GM03348 (cell line): ENCODE data around the gene TTC9B.
"Not testable (repeated sequence)": the region's sequence is repeated elsewhere in the genome, so short reads cannot be mapped to it uniquely, and the experiment has no call there.

Experiments used
- DNase-seq: peaks from one replicate; pipeline ENCODE4 v3.0.0; 2012; ENCODE audit warnings: low spot score

Gene TTC9B

GRCh38 chr19:40214936-40215335 is 3.2 kb downstream of the TTC9B start:
- DNase-seq: no peak

- DNase-seq: no peak
Measured at GRCh38 chr19:40213882-40214570, 4.2 kb downstream of the TTC9B start.

- no peak for DNase-seq
Measured at GRCh38 chr19:40213251-40213829, 4.8 kb downstream of the TTC9B start.

- DNase-seq: no peak
Measured at GRCh38 chr19:40210889-40211288, 7.3 kb downstream of the TTC9B start.

- DNase-seq: no peak
Measured at GRCh38 chr19:40208602-40209001, 9.6 kb downstream of the TTC9B start.

GRCh38 chr19:40205760-40206159 is 12.4 kb downstream of the TTC9B start:
- no peak for DNase-seq

- no peak for DNase-seq
Measured at GRCh38 chr19:40204381-40204780, 13.8 kb downstream of the TTC9B start.

DNA sequence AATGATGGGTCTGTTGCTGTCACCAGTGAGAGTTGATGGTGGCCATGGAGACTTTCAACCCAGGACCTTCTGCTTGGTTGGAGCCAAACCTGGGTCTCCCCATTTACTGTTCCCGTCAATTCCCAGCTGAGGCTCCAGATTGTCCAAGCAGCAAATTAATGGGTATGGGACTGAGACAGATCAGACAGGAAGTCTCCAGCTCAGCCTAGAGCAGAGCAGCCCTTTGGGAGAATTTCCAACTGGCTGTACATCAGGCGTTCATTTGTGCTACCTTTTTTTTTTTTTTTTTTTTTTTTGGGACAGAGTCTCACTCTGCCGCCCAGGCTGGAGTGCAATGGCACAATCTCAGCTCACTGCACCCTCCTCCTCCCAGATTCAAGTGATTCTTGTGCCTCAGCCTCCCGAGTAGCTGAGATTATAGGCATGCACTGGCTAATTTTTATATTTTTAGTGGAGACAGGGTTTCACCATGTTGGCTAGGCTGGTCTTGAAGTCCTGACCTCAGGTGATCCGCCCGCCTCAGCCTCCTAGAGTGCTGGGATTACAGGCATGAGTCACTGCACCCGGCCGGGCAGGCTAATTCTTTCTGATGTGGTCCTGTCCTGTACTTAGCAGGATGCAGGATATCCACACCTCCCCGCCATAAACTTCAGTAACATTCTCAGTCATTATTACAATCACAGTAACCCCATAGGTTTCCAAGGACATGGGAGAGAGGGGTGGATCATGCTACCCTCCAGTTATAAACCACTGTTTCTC is 17.7 kb downstream of the TTC9B start:
- DNase-seq: no peak

DNA sequence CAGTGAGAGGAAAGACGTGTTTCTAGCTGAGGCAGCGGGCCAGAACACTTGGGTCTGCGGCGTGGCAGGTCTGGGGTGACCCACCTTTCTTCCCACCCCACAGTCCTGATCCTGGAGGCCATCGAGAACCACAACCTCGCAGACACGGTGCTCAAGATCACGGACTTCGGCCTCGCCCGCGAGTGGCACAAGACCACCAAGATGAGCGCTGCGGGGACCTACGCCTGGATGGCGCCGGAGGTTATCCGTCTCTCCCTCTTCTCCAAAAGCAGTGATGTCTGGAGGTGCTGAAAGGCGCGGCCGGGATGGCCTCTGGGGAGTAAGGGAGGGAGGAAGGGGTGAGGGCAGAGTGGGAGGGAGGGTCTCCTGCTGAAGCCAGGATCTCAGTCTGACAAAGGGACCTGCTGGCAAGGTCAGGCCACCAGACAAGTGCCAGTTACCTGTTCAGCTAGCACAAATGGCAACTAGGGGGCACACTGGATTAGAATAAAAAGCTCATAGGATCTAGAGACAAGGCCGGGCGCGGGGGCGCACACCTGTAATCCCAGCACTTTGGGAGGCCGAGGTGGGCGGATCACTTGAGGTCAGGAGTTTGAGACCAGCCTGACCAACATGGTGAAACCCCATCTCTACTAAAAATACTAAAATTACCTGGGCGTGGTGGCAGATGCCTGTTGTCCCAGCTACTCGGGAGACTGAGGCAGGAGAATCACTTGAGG is 19.8 kb downstream of the TTC9B start:
- DNase-seq: no peak

DNA sequence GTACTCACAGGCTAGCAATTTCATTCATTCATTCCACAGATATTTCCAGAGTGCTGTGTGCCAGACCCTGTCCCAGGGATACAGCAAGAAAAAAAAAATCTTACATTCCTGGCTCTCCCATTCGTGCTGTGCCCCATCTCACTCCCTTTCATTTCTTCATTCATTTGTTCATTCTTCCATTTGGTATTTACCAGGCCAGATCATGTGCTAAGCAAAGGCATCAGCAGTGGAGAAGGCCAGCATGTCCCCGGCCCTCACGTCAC is 24.7 kb downstream of the TTC9B start:
- peak; percentile 53 for DNase-seq

DNA sequence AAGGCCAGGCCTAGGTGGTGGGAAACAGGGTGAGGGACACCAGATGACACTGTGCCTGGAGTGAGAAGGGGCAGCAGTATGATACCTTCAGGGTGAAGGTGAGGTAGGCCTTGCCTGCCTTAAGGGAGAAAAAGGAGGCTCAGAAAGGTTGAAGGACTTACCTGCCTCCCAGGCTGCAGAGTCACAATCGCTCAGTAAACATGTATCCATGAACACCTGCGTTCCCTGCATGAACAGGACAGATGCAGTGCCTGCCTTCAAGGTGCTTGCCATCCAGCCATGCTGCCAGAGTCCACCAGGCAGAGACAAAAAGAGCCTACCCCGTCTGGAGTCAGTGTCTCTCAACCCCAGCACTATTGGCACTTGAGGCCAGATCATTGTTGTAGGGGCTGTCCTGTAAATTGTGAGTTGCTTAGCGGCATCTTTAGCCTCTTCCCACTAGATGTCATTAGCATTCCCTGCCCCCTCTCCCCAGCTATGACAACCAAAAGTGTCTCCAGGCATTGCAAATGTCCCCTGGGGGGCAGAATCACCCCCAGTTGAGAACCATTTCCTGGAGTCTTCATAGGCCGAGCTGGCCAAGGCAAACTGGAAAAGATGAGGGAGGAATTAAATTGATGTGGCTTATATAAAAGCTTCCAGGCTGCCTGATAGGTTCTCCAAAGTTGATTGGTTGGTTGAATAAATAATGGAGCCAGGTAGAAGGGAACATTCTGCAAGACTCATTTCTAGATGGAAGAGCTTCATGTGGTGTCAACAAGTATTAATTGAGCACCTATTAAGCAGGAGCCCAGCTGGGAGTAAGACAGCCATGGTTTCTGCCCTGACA is 25.2 kb downstream of the TTC9B start:
- no peak for DNase-seq

- DNase-seq: peak; percentile 75
Measured at GRCh38 chr19:40191836-40192646, 26.1 kb downstream of the TTC9B start.

GRCh38 chr19:40190891-40191835 is 27.0 kb downstream of the TTC9B start, which contains the start of gene MAP3K10:
MAP3K10 (plus strand) TSS chr19:40191426; CDS start chr19:40192032, 606 bp downstream.
- peak; percentile 94 for DNase-seq

GRCh38 chr19:40184273-40184672 is 33.9 kb downstream of the TTC9B start:
- DNase-seq: no peak

DNA sequence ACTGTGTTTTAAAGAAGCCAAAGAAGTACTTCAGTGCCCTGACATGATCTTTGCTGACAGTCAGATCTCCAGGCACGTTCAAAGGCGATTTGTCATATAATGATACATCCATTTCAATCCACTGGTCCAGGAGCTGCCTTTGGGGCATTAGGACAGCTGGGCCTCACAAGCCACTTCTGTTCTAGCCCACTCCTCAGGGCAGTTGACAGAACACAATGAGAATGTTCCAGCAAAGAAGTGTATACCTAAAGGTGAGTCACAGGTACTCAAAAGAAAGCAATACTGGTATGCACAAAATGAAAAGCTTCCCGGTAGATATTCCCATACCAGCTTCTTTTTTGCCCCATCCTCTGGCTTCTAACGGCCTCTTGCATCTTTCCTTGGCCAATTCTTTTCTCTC is 39.4 kb downstream of the TTC9B start:
- no peak for DNase-seq

GRCh38 chr19:40177286-40178070 is 40.7 kb downstream of the TTC9B start:
- DNase-seq: no peak

DNA sequence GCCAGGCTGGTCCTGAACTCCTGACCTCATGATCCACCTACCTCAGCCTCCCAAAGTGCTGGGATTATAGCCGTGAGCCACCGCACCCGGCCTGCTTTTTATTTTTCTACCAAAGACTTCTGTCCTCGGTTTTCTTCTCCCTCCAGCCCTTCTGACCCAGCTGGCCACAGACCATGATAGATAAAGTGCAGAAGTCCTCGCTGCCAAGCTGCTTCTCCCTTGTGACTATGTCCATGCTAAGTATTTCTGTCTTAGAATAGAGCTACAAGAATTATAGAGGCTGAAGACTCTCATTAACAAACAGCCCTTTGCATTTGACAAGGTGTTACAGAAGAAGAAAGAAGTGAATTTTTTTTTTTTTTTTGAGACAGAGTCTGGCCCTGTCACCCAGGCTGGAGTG is 42.4 kb downstream of the TTC9B start:
- no peak for DNase-seq

GRCh38 chr19:40174092-40174491 is 44.1 kb downstream of the TTC9B start:
- DNase-seq: no peak

- DNase-seq: not testable (repeated sequence)
Measured at GRCh38 chr19:40171293-40171692, 46.9 kb downstream of the TTC9B start.
